ENCODE results near the gene ATL2.
"Not testable (repeated sequence)": the region's sequence is repeated elsewhere in the genome, so short reads cannot be mapped to it uniquely, and the experiment has no call there.

The ATL2 gene

DNA sequence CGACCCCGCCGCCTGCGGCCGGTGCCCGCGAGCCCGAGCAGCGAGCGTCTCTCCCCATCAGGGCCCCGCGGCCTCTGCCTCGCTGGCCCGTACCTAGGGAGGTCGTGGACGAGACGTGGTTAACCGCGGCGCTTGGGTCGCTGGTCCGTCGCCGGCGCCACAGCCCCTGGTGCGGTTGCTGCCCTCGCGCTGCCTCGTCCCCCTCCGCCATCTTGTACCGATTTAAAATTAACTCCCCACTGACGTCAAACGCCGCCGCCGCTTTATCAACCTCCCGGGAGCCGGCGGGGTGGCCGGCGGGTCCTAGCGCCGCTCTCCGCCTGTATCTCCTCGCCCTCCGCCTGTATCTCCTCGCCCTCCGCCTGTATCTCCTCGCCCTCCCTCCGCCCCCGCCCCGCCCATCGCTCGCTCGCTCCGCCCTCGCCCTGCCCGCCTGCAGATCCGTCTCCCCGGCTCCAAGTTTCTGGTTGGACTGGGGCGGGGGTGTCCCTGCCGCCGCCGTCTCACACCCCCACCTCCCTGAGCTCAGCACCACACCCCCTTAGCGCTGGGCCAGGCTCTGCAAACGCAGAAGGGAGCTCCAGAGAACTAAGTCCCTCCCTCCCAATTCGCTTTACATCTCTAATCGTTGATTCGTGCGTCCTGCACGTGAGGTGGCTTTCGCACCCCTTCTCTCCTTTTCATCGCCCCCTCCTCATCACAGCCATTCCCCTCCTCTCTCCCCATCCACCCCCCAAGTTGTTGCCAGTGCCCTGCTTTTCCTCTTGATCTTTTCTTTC, at the start of gene ATL2:
TSS of gene ATL2 (minus strand) at position 224 of the 779 bp plus-strand sequence. CDS start at position 211, 13 bp downstream.
- in situ Hi-C loops (cut with MboI; ENCODE audit: low sequenced_read_pairs), result no loop called here

GRCh38 chr2:38423763-38424162, 46.7 kb upstream of the ATL2 start:
- in situ Hi-C loops (cut with MboI; ENCODE audit: low sequenced_read_pairs), result no loop called here

GRCh38 chr2:38421274-38422056, 44.4 kb upstream of the ATL2 start:
- in situ Hi-C loops (cut with MboI; ENCODE audit: low sequenced_read_pairs), result no loop called here

GRCh38 chr2:38419499-38419898, 42.4 kb upstream of the ATL2 start:
- in situ Hi-C loops (cut with MboI; ENCODE audit: low sequenced_read_pairs), result no loop called here

DNA sequence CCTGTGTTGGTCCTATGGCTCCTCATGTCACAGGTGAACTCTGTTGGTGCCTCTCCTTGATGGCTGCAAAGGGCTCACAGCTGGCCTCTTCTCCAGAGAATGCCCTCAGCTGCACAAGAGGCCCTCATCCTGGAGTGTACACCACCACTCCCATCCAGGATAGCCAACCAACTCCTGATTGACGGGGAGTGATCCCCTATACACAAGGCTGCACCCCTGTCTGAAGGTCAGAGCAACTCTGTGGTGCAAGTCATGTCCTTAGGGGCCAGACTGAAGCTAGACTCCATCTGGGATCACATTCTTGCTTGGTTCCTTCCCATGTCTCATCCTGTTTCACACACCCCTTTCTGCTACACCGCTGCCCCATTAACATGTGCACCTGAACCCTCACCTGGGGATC, 41.7 kb upstream of the ATL2 start:
- in situ Hi-C loops (cut with MboI; ENCODE audit: low sequenced_read_pairs), result no loop called here

- in situ Hi-C loops (cut with MboI; ENCODE audit: low sequenced_read_pairs), result no loop called here
These were observed 40.9 kb upstream of the ATL2 start for GRCh38 chr2:38417745-38418689.

DNA sequence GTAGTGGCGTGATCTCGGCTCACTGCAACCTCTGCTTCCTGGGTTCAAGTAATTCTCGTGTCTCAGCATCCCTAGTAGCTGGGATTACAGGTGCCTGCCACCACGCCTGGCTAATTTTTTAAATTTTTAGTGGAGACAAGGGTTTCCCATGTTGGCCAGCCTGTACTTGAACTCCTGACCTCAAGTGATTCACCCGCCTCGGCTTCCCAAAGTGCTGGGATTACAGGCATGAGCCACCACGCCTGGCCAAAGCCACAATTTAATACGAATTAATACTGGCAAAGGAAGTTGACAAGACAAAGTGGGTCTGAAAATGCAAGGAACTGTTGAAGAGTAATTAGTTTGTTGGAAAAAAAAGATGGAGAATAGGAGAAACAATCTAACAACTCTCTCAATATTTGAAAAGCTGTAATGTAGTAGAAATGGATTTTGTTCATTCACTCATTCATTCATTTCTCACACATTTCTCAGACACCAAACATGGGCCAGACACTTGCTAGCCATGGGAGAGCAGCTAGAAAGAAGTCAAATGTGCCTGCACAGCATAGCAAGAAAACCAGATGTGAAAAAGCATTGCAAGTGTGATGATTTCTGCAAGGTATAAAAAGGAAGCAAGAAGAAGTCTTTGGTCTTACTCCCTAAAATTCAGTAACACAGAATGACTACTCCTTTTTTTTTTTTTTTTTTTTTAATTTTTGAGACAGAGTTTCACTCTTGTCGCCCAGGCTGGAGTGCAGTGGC, 39.4 kb upstream of the ATL2 start:
- in situ Hi-C loops (cut with MboI; ENCODE audit: low sequenced_read_pairs), result no loop called here

DNA sequence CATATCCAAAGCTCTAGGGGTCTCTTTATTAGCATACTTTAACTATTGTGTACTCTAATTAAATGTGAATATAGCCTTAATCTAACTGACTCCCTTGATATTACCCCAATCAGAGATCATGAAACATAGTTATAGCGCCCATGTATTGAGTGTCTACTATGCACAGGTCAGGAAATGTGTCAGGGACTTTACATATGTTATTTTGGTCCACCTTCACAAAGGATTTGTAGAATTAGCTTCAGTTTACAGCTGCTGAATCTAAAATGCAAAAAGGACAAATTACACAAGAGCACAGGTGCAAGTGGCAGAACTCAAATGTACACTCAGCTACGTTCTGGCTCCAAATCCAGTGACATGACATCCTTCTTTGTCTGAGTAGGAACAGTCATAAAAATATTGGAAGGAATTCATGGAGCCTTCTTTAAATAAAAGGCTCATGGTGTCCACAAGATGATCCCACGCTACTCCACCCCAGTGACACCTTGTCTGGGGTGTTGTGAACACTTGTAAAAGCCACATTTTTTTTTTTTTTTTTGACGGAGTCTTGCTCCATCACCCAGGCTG, 38.7 kb upstream of the ATL2 start:
- in situ Hi-C loops (cut with MboI; ENCODE audit: low sequenced_read_pairs), result no loop called here

GRCh38 chr2:38415023-38415422, 38.0 kb upstream of the ATL2 start:
- in situ Hi-C loops (cut with MboI; ENCODE audit: low sequenced_read_pairs), result no loop called here

DNA sequence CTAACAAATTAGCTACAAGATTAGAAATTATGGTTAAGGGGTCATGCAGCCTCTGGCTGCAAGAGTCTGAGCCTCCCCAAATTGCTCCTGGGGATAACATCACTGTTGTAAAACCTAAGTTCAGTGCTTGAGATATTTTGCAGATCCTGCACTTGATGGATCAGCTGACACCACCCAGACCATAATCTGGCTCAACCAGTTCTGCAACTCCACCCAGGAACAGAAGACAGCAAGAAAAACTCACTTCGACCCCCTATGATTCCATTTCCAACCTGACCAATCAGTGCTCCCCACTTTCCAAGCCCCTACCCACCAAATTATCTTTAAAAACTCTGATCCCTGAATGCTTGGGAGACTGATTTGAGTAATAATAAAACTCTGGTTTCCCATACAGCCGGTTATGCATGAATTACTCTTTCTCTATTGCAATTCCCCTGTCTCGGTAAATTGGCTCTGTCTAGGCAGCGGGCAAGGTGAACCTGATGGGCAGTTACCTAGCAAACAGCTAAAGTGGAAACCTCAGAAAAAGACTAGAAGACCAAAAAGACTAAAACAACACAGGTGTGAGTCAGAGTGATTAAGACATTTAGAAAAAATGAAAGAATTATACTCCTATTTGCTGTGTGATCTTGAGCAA, 35.3 kb upstream of the ATL2 start:
- in situ Hi-C loops (cut with MboI; ENCODE audit: low sequenced_read_pairs), result not testable (repeated sequence)

- in situ Hi-C loops (cut with MboI; ENCODE audit: low sequenced_read_pairs), result no loop called here
These were observed 32.4 kb upstream of the ATL2 start for GRCh38 chr2:38409156-38410102.

- in situ Hi-C loops (cut with MboI; ENCODE audit: low sequenced_read_pairs), result no loop called here
These were observed 30.1 kb upstream of the ATL2 start for GRCh38 chr2:38407111-38407682.

DNA sequence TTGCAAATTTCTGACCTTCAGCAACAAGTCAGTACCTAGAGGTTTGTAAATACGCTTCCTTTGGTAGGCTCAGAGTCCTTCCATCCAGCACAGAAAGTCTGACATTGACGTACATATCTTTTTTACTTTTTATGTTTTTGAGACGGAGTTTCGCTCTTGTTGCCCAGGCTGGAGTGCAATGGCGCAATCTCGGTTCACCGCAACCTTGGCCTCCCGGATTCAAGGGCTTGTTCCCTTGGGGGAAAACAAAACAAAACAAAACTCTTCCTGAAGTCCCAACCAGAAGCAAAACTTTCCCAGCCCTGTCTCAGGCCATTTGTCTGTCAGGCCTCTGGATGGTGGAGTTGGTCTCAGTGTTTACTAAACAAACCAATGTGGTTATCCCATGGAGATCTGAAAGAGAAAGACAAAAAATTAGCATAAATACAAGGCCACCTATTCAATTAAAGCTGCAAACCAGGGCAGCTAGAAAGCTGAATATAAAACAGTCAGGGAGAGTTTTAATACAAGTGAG, 29.6 kb upstream of the ATL2 start:
- in situ Hi-C loops (cut with MboI; ENCODE audit: low sequenced_read_pairs), result no loop called here

GRCh38 chr2:38405917-38406596, 29.0 kb upstream of the ATL2 start:
- in situ Hi-C loops (cut with MboI; ENCODE audit: low sequenced_read_pairs), result no loop called here

GRCh38 chr2:38400513-38400912, 23.4 kb upstream of the ATL2 start:
- in situ Hi-C loops (cut with MboI; ENCODE audit: low sequenced_read_pairs), result no loop called here

DNA sequence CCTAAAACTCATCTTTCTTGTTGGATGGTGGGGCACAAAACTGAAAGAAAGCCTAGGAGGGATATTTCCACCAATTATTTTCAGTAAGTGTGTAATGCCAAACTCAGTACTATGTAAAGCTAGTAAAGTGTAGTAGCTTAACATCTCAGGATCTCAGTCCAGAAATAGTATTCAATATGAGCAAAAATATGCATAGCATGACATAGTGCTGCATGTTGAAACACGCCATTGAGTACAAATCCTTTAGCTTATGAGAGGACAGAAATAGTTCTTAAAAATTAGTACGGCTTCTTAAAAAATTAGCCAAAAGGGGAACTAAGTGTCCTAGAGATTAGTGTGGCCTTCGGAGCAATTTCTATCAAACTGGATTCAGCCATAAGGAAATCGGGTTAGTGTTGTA, 21.7 kb upstream of the ATL2 start:
- in situ Hi-C loops (cut with MboI; ENCODE audit: low sequenced_read_pairs), result no loop called here

DNA sequence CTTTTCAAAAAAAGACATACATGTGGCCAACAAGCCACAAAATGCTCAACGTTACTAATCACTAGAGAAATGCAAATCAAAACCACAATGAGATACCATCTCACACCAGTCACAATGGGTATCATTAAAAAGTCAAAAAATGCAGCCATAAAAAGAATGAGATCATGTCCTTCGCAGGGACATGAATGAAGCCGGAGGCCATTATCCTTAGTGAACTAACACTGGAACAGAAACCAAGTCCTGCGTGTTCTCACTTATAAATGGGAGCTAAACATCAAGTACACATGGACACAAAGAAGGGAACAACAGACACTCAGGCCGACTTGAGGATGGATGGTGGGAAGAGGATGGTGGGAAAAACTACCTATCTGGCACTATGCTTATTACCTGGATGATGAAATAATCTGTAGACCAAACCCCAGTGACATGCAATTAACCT, 17.8 kb upstream of the ATL2 start:
- in situ Hi-C loops (cut with MboI; ENCODE audit: low sequenced_read_pairs), result no loop called here
